ENCODE data around the gene POGZ. TPM values are rescaled to one million over a fixed set of nuclear protein-coding genes. Genes with fewer than 3 reads are reported as not detected.
A peak's percentile ranks its signal among the peaks of the same experiment; 100 is the strongest.

POGZ gene
- total RNA-seq, 1 donor from 2014 or later = 36.4 TPM

DNA sequence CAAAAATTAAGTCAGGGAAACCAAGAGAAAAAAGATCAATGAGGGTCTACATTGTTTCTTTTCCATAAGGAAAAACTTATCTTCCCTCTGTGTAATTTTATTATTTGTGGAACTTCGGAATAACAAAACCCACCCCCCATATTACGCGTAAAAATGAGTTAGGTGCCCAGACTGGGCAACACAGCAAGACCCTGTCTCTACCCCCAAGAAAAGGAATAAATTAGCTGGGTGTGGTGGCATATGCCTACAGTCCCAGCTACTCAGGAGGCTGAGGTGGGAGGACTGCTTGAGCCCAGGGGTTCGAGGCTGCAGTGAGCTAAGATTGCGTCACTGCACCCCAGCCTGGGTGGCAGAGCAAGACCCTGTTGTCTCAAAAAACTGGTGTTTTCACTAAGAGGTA, 39.5 kb downstream of the POGZ start:
- peaks cover 1% of the 10 kb centered on the region for H3K36me3 ChIP-seq (ENCODE audit: control insufficient read depth, insufficient read depth, low read length)

DNA sequence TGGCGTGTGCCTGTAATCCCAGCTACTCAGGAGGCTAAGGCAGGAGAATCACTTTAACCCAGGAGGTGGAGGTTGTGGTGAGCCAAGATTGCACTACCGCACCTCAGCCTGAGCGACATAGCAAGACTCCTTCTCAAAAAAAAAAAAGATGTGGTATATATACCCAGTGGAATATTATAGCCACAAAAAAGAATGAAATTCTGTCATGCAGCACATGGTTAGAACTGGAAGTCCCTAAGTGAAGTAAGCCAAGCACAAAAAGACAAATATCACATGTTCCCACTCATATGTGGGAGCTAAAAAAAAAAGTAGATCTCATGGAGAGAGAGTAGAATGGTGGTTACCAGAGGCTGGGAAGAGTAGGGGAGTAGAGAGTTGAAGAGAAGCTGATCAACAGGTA, 41.2 kb downstream of the POGZ start:
- no peak for DNase-seq (ENCODE audit: low read depth)
- TF ChIP-seq, protein P1, sequence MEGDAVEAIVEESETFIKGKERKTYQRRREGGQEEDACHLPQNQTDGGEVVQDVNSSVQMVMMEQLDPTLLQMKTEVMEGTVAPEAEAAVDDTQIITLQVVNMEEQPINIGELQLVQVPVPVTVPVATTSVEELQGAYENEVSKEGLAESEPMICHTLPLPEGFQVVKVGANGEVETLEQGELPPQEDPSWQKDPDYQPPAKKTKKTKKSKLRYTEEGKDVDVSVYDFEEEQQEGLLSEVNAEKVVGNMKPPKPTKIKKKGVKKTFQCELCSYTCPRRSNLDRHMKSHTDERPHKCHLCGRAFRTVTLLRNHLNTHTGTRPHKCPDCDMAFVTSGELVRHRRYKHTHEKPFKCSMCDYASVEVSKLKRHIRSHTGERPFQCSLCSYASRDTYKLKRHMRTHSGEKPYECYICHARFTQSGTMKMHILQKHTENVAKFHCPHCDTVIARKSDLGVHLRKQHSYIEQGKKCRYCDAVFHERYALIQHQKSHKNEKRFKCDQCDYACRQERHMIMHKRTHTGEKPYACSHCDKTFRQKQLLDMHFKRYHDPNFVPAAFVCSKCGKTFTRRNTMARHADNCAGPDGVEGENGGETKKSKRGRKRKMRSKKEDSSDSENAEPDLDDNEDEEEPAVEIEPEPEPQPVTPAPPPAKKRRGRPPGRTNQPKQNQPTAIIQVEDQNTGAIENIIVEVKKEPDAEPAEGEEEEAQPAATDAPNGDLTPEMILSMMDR (IDR thresholded peaks at IDR 0.05; ENCODE audit: insufficient read depth, low read length, poor library complexity, severe bottlenecking) = no peak
- Histone ChIP-seq H3K36me3 (ENCODE audit: control insufficient read depth, insufficient read depth, low read length) (no peaks in the 10 kb centered on the region), H3K4me3 (ENCODE audit: low read depth, low read length) (no peak overlapping the region), H3K27me3 (ENCODE audit: control insufficient read depth, insufficient read depth, low read length) (no peaks in the 10 kb centered on the region)

More for the DNA sequence above, 39.5 kb downstream of the POGZ start:
- Histone ChIP-seq H3K4me3 (ENCODE audit: low read depth, low read length) (no peak overlapping the region), H3K27me3 (ENCODE audit: control insufficient read depth, insufficient read depth, low read length) (no peaks in the 10 kb centered on the region)
- no peak for DNase-seq (ENCODE audit: low read depth)
- TF ChIP-seq, protein P1 (IDR thresholded peaks at IDR 0.05; ENCODE audit: insufficient read depth, low read length, poor library complexity, severe bottlenecking) = no peak

DNA sequence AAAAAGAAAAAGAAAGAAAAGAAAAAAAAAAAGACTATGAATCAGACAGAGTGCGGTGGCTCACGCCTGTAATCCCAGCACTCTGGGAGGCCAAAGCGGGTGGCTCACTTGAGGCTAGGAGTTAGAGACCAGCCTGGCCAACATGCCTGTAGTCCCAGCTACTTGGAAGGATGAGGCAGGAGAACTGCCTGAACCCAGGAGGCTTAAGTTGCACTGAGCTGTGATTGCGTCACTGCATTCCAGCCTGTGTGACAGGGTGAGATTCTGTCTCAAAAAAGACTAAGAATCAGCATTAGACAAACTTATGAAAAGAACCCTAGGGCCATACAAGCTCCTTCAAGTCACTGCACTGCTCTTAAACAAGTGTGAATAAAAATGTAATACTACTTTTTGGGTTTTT, 43.1 kb downstream of the POGZ start:
- TF ChIP-seq, protein P1 (IDR thresholded peaks at IDR 0.05; ENCODE audit: insufficient read depth, low read length, poor library complexity, severe bottlenecking) = no peak
- no peak overlapping the region for H3K4me3 ChIP-seq (ENCODE audit: low read depth, low read length)
- DNase-seq (ENCODE audit: low read depth) = peak; percentile 10
- H3K27me3 ChIP-seq (ENCODE audit: control insufficient read depth, insufficient read depth, low read length) = no peaks in the 10 kb centered on the region
- H3K36me3 ChIP-seq (ENCODE audit: control insufficient read depth, insufficient read depth, low read length) = no peaks in the 10 kb centered on the region

DNA sequence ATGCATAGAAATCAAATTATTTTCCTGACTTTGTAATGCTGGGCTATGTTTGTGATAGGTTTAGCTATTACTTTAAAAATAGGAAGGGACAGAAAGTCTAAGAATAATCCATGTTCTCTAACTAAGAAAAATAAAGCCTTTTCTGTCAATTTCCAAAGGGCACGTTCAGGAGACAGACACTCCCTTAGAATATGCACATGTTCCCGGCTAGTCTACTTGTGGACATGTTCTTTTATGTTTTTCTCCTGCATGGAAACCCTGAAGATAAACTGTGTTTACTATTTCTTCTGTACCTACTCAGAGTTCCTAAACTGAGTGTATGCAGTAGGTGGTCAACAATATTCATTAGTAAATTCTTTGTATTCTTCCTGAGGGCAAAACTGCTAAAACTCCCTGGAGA, 47.4 kb downstream of the POGZ start:
- no peak for DNase-seq (ENCODE audit: low read depth)
- no peaks in the 10 kb centered on the region for H3K27me3 ChIP-seq (ENCODE audit: control insufficient read depth, insufficient read depth, low read length)
- TF ChIP-seq, protein P1 (IDR thresholded peaks at IDR 0.05; ENCODE audit: insufficient read depth, low read length, poor library complexity, severe bottlenecking) = no peak
- H3K36me3 ChIP-seq (ENCODE audit: control insufficient read depth, insufficient read depth, low read length) = peaks cover 1% of the 10 kb centered on the region
- no peak overlapping the region for H3K4me3 ChIP-seq (ENCODE audit: low read depth, low read length)

DNA sequence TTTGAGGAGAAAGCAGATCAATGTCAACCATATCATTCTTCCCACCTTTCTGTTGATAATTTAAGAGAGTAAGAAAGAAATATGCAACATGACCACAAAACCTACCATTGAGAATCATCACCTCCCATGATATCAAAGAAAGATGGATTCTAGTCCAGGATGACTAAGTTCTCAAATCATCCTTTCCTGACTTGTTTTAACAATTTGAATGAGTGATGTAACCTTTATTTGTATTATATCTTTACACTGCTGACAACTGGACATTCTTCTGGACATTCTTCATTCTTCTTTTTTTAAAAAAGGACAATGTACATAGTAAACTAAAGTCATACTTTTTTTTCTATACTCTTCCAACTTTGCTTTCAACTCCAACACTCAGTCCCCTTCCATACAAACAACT, 50.4 kb downstream of the POGZ start:
- peaks cover 12% of the 10 kb centered on the region for H3K36me3 ChIP-seq (ENCODE audit: control insufficient read depth, insufficient read depth, low read length)
- TF ChIP-seq, protein P1 (IDR thresholded peaks at IDR 0.05; ENCODE audit: insufficient read depth, low read length, poor library complexity, severe bottlenecking) = no peak
- no peaks in the 10 kb centered on the region for H3K27me3 ChIP-seq (ENCODE audit: control insufficient read depth, insufficient read depth, low read length)
- H3K4me3 ChIP-seq (ENCODE audit: low read depth, low read length) = no peak overlapping the region
- DNase-seq (ENCODE audit: low read depth) = no peak

DNA sequence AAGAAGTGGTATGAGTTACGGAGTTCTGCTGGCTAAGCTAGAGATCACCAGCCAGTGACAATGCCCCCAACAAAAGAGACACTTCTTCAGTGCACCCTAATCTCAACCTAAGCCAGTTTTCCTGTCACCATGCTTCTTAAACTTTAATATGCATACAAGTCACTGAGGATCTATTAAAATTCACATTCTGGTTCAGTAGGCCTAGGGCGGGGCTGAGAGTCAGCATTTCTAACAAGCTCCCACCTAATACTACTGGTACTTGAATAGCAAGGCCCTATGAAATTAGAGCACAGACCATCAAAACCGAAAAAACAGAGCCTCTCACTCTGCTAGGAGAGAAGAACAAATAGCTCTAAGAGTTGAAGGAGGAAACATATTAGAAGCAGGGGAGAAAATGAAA, 52.0 kb downstream of the POGZ start:
- no peak for DNase-seq (ENCODE audit: low read depth)
- TF ChIP-seq, protein P1 (IDR thresholded peaks at IDR 0.05; ENCODE audit: insufficient read depth, low read length, poor library complexity, severe bottlenecking) = no peak
- no peaks in the 10 kb centered on the region for H3K27me3 ChIP-seq (ENCODE audit: control insufficient read depth, insufficient read depth, low read length)
- no peak overlapping the region for H3K4me3 ChIP-seq (ENCODE audit: low read depth, low read length)
- peaks cover 12% of the 10 kb centered on the region for H3K36me3 ChIP-seq (ENCODE audit: control insufficient read depth, insufficient read depth, low read length)
